Smooth muscle cell (in vitro differentiated cells): ENCODE measurements around the gene KCNIP1. TPM values are rescaled to one million over a fixed set of nuclear protein-coding genes. Genes with fewer than 3 reads are reported as not detected.

Experiments used
- DNase-seq: peaks from one replicate; lab custom pipeline; 2025; ENCODE audit not compliant: unreplicated experiment; lab: John Stamatoyannopoulos, UW
- H2AFZ ChIP-seq: fragments of 200-600 bp; sonication (generic); 2 replicates; pipeline ENCODE4 v1.6.0; 2016; ENCODE audit warnings: antibody characterized with exemption, low read depth, mild to moderate bottlenecking
- H3F3A ChIP-seq: fragments of 200-600 bp; sonication (generic); 2 replicates; pipeline ENCODE4 v1.6.0; 2017; ENCODE audit warnings: antibody characterized with exemption, low read depth
- H3K27ac ChIP-seq: fragments of 200-600 bp; sonication (generic); 2 replicates; pipeline ENCODE4 v1.5.1; 2016; ENCODE audit warnings: low read depth, mild to moderate bottlenecking
- H3K27me3 ChIP-seq: fragments of 200-600 bp; sonication (generic); 2 replicates; pipeline ENCODE4 v1.6.1; 2016; ENCODE audit warnings: low read depth, mild to moderate bottlenecking
- H3K36me3 ChIP-seq: fragments of 200-600 bp; sonication (generic); 2 replicates; pipeline ENCODE4 v1.5.1; 2016; ENCODE audit warnings: low read depth
- H3K4me1 ChIP-seq: fragments of 200-600 bp; sonication (generic); 2 replicates; pipeline ENCODE4 v1.5.1; 2016; ENCODE audit warnings: low read depth
- H3K4me2 ChIP-seq: fragments of 200-600 bp; sonication (generic); 2 replicates; pipeline ENCODE4 v1.6.0; 2016; ENCODE audit warnings: mild to moderate bottlenecking
- H3K4me3 ChIP-seq: fragments of 200-600 bp; sonication (generic); 2 replicates; pipeline ENCODE4 v1.5.1; 2016; ENCODE audit warnings: mild to moderate bottlenecking
- H3K79me2 ChIP-seq: fragments of 200-600 bp; sonication (generic); 2 replicates; pipeline ENCODE4 v1.6.0; 2016; ENCODE audit warnings: low read depth, mild to moderate bottlenecking
- H3K9ac ChIP-seq: fragments of 200-600 bp; sonication (generic); 2 replicates; pipeline ENCODE4 v1.6.0; 2016; ENCODE audit warnings: low read depth
- H3K9me3 ChIP-seq: fragments of 200-600 bp; sonication (generic); replicated peaks from 2 replicates; pipeline ENCODE4 v1.5.1; 2016; ENCODE audit warnings: low read depth
- H4K20me1 ChIP-seq: fragments of 200-600 bp; sonication (generic); 2 replicates; pipeline ENCODE4 v1.6.0; 2016; ENCODE audit warnings: low read depth
- CTCF ChIP-seq: fragments of 200-600 bp; sonication (generic); IDR thresholded peaks from 2 replicates; pipeline ENCODE4 v1.5.1; 2017; ENCODE audit warnings: borderline replicate concordance, mild to moderate bottlenecking, antibody characterized with exemption; ENCODE audit not compliant: insufficient read depth, poor library complexity, severe bottlenecking
- WGBS: methylation state at CpG from one replicate; pipeline ENCODE4 v1.1.7; 2016; ENCODE audit warnings: low lambda C conversion rate; 5-methylcytosine and 5-hydroxymethylcytosine counted together
- polyA plus RNA-seq: library from polyadenylated mRNA; unstranded; fragments of >200 nt; fragmentation: Nextera tagmentation; extraction: Ambion mirVana; gene quantifications from 2 replicates; pipeline ENCODE4 v1.2.1, GENCODE V29; 2016
- total RNA-seq: library from RNA; depleted of rRNA; stranded (reverse); fragments of >200 nt; gene quantifications from 2 replicates; pipeline ENCODE4 v1.2.3, GENCODE V29; 2014

The KCNIP1 gene
- total and polyA plus RNA-seq, 2 experiments from 2014 or later, result 0.50 TPM; not detected in 1

- H2AFZ ChIP-seq, result no peak overlapping the region
- no peak overlapping the region for H3K27ac ChIP-seq
- no peak overlapping the region for H3K4me2 ChIP-seq
- no peak for DNase-seq
- H3K9ac ChIP-seq, result no peak overlapping the region
- no peaks in the 10 kb centered on the region for H3F3A ChIP-seq
- 96% methylated on average over 11 of the region's 11 CpGs for WGBS
- no peaks in the 10 kb centered on the region for H3K9me3 ChIP-seq
- H3K4me3 ChIP-seq, result no peak overlapping the region
- H3K36me3 ChIP-seq, result no peaks in the 10 kb centered on the region
- H3K4me1 ChIP-seq, result peaks cover 8% of the 10 kb centered on the region
- TF ChIP-seq CTCF, result no peak
- no peaks in the 10 kb centered on the region for H4K20me1 ChIP-seq
- H3K79me2 ChIP-seq, result no peaks in the 10 kb centered on the region
- H3K27me3 ChIP-seq, result no peaks in the 10 kb centered on the region
Measured at GRCh38 chr5:170636206-170636605, 132.4 kb downstream of the KCNIP1 start.

- no peak for DNase-seq
- Histone ChIP-seq H3K27me3 (no peaks in the 10 kb centered on the region), H3F3A (no peaks in the 10 kb centered on the region), H3K4me2 (no peak overlapping the region), H3K9ac (no peak overlapping the region), H3K4me3 (no peak overlapping the region), H3K9me3 (no peaks in the 10 kb centered on the region), H2AFZ (no peak overlapping the region), H3K79me2 (no peaks in the 10 kb centered on the region), H3K4me1 (peaks cover 7% of the 10 kb centered on the region), H3K27ac (no peak overlapping the region), H4K20me1 (no peaks in the 10 kb centered on the region), H3K36me3 (no peaks in the 10 kb centered on the region)
- 97% methylated on average over 8 of the region's 8 CpGs for WGBS
- TF ChIP-seq CTCF, result no peak
Measured at GRCh38 chr5:170636801-170637477, 133.1 kb downstream of the KCNIP1 start.

- Histone ChIP-seq H3K9me3 (no peaks in the 10 kb centered on the region), H3K27me3 (peaks cover 3% of the 10 kb centered on the region), H3K36me3 (no peaks in the 10 kb centered on the region), H2AFZ (no peak overlapping the region), H3F3A (no peaks in the 10 kb centered on the region), H3K4me2 (no peak overlapping the region), H4K20me1 (no peaks in the 10 kb centered on the region), H3K4me3 (no peak overlapping the region), H3K9ac (no peak overlapping the region), H3K27ac (no peak overlapping the region), H3K4me1 (peaks cover 4% of the 10 kb centered on the region), H3K79me2 (no peaks in the 10 kb centered on the region)
- WGBS, result 97% methylated on average over 4 of the region's 4 CpGs
- no peak for DNase-seq
- TF ChIP-seq CTCF, result no peak
Measured at GRCh38 chr5:170638051-170638450, 134.2 kb downstream of the KCNIP1 start.
